HepG2 (cell line): Measurements from ENCODE around the gene CTSA. TPM values are rescaled to one million over a fixed set of nuclear protein-coding genes. Genes with fewer than 3 reads are reported as not detected.
A peak's percentile ranks its signal among the peaks of the same experiment; 100 is the strongest.

ENCODE experiments used
- BORCS8-MEF2B ChIP-seq: sonication (generic); formaldehyde crosslinking; IDR thresholded peaks from 2 replicates; pipeline ENCODE4 v1.8.0; 2022; ENCODE audit warnings: mild to moderate bottlenecking, missing genetic modification reagents
- CHCHD3 ChIP-seq: sonication (generic); formaldehyde crosslinking; IDR thresholded peaks from 2 replicates; pipeline ENCODE4 v1.8.0; 2022; ENCODE audit warnings: mild to moderate bottlenecking, missing genetic modification reagents, moderate library complexity
- KDM1A ChIP-seq: IDR thresholded peaks from 2 replicates; pipeline ENCODE4 v1.6.1; 2016; ENCODE audit warnings: missing compliant biosample characterization
- KDM2A ChIP-seq: sonication (generic); formaldehyde crosslinking; IDR thresholded peaks from 2 replicates; pipeline ENCODE4 v1.4.0; 2020; ENCODE audit warnings: low read depth, missing genetic modification reagents, borderline replicate concordance
- MAZ ChIP-seq, 2 experiments: sonication (generic) in 1 of 2; formaldehyde crosslinking in 1 of 2; IDR thresholded peaks; 2 replicates each; pipeline versions ENCODE4 v1.5.0 to v1.6.1; 2012 to 2020; ENCODE audit warnings: low read depth in 2 of 2, mild to moderate bottlenecking in 2 of 2, borderline replicate concordance in 1 of 2, improper control_type of control experiment in 1 of 2, low read length in 1 of 2, missing genetic modification reagents in 1 of 2, moderate library complexity in 1 of 2
- SRY ChIP-seq: sonication (generic); formaldehyde crosslinking; IDR thresholded peaks from 2 replicates; pipeline ENCODE4 v1.8.0; 2022; ENCODE audit warnings: mild to moderate bottlenecking, missing genetic modification reagents
- TAF1 ChIP-seq: sonication (generic); formaldehyde crosslinking; IDR thresholded peaks from 2 replicates; pipeline ENCODE4 v1.4.0; 2020; ENCODE audit warnings: missing genetic modification reagents
- TMF1 ChIP-seq: sonication (generic); formaldehyde crosslinking; IDR thresholded peaks from 2 replicates; pipeline ENCODE4 v1.8.1; 2022; ENCODE audit warnings: low read depth, missing genetic modification reagents
- U2AF2 ChIP-seq: fragments of 200-400 bp; formaldehyde crosslinking; IDR thresholded peaks from 2 replicates; pipeline ENCODE4 v1.6.1; 2017; ENCODE audit warnings: low read depth, mild to moderate bottlenecking, low read length
- ZBTB7B ChIP-seq: sonication (generic); formaldehyde crosslinking; IDR thresholded peaks from 2 replicates; pipeline ENCODE4 v1.4.0; 2020; ENCODE audit warnings: missing genetic modification reagents
- ZFP82 ChIP-seq: sonication (generic); formaldehyde crosslinking; IDR thresholded peaks from 2 replicates; pipeline ENCODE4 v1.5.1; 2020; ENCODE audit warnings: mild to moderate bottlenecking, missing genetic modification reagents, borderline replicate concordance
- ZNF24 ChIP-seq: fragments of 450-650 bp; IDR thresholded peaks from 2 replicates; pipeline ENCODE4 v1.6.1; 2017; ENCODE audit warnings: antibody characterized with exemption, mild to moderate bottlenecking
- ZNF451 ChIP-seq: sonication (generic); formaldehyde crosslinking; IDR thresholded peaks from 2 replicates; pipeline ENCODE4 v1.5.0; 2020; ENCODE audit warnings: mild to moderate bottlenecking, missing genetic modification reagents
- ZNF564 ChIP-seq: sonication (generic); formaldehyde crosslinking; IDR thresholded peaks from 2 replicates; pipeline ENCODE4 v1.8.1; 2023; ENCODE audit warnings: mild to moderate bottlenecking, missing genetic modification reagents
- ZNF605 ChIP-seq: sonication (generic); formaldehyde crosslinking; IDR thresholded peaks from 2 replicates; pipeline ENCODE4 v1.8.0; 2022; ENCODE audit warnings: mild to moderate bottlenecking, missing genetic modification reagents
- ZNF788 ChIP-seq: sonication (generic); formaldehyde crosslinking; IDR thresholded peaks from 2 replicates; pipeline ENCODE4 v1.5.0; 2020; ENCODE audit warnings: mild to moderate bottlenecking, missing genetic modification reagents, borderline replicate concordance
- polyA plus RNA-seq, 8 experiments: library from polyadenylated mRNA; depleted of rRNA in 3 of 8; stranded (reverse) in 7 of 8; unstranded in 1 of 8; fragments of >200 nt; fragmentation: Illumina TruSeq in 4 of 8; extraction: Trizol in 4 of 8; gene quantifications; 2 replicates each; pipeline versions ENCODE4 v1.2.1 to v1.2.3, GENCODE V29; 2011 to 2016; ENCODE audit warnings: low read depth in 4 of 8, missing spikeins in 1 of 8, mixed read lengths in 1 of 8; ENCODE audit not compliant: insufficient read depth in 1 of 8
- total RNA-seq, 5 experiments: library from RNA; depleted of rRNA; stranded (reverse); fragments of >200 nt; fragmentation: Illumina TruSeq; extraction: Trizol; gene quantifications; 2 replicates each; pipeline ENCODE4 v1.2.3, GENCODE V29; 2016; ENCODE audit warnings: low read depth in 1 of 5
- TF ChIP-seq, protein P1 (sequence below): conservative IDR thresholded peaks from 2 replicates; pipeline ENCODE4 v1.6.1; 2018; ENCODE audit warnings: missing genetic modification reagents
- TF ChIP-seq, protein P2 (sequence below): sonication (generic); formaldehyde crosslinking; IDR thresholded peaks from 2 replicates; pipeline ENCODE4 v1.5.0; 2020; ENCODE audit warnings: missing genetic modification reagents
- TF ChIP-seq, protein P3 (sequence below): sonication (generic); formaldehyde crosslinking; IDR thresholded peaks from 2 replicates; pipeline ENCODE4 v1.4.0; 2020; ENCODE audit warnings: missing genetic modification reagents
- TF ChIP-seq, protein P4 (sequence below): IDR thresholded peaks from 2 replicates; pipeline ENCODE4 v1.4.0; 2020; ENCODE audit warnings: mild to moderate bottlenecking, missing genetic modification reagents

The CTSA gene
- total and polyA plus RNA-seq, 2 of the 13 experiments (the other 11 are each of a cell fraction or from before 2014, with no cell fraction given) = 202 to 231 TPM

DNA sequence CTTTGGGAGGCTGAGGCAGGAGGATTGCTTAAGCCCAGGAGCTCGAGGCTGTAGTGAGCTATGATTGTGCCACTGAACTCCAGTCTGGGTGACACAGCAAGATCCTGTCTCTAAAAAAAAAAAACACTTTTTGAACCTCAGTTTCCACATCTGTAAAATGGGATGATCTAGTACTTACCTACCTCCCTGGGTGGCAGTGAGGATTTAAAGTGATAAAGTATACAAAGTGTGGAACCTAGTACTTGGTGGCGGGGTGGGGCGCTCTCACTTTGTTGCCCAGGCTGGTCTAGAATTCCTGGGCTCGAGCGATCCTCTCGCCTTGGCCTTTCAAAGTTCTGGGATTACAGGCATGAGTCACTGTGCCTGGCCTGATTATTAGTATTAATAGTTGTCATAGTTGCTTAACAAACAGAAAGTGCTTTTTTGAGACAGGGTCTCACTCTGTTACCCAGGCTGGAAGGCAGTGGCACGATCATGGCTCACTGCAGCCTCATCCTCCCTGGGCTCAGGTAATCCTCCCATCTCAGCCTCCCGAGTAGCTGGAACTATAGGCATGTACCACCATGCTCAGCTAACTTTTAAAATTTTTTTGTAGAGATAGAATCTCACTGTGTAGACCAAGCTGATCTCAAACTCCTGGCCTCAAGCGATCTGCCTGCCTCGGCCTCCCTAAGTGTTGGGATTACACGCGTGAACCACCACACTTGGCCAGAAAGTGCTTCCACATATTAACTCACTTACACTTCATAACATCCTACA lies 27.8 kb downstream of the CTSA start (continued):
- TF ChIP-seq, protein P1, sequence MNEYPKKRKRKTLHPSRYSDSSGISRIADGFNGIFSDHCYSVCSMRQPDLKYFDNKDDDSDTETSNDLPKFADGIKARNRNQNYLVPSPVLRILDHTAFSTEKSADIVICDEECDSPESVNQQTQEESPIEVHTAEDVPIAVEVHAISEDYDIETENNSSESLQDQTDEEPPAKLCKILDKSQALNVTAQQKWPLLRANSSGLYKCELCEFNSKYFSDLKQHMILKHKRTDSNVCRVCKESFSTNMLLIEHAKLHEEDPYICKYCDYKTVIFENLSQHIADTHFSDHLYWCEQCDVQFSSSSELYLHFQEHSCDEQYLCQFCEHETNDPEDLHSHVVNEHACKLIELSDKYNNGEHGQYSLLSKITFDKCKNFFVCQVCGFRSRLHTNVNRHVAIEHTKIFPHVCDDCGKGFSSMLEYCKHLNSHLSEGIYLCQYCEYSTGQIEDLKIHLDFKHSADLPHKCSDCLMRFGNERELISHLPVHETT (CRISPR knock-in tag) = no peak
- TF ChIP-seq ZNF564 (no peak), SRY (CRISPR knock-in tag) (0 out of 2 replicates have a peak, but pooled peaks have one; percentile 24), BORCS8-MEF2B (CRISPR knock-in tag) (peak; percentile 39; the same call in 1 of the 2 replicates), MAZ (IDR thresholded peaks at IDR 0.05; ENCODE audit: borderline replicate concordance, low read depth, low read length) (no peak), MAZ (CRISPR knock-in tag; IDR thresholded peaks at IDR 0.05; ENCODE audit: low read depth) (peak; percentile 50), TAF1 (CRISPR knock-in tag) (0 out of 2 replicates have a peak, but pooled peaks have one; percentile 3), U2AF2 (no peak), ZBTB7B (CRISPR knock-in tag) (no peak), TMF1 (CRISPR knock-in tag) (no peak), CHCHD3 (CRISPR knock-in tag) (no peak), KDM1A (CRISPR knock-in tag) (peak; percentile 93), KDM2A (no peak), ZFP82 (no peak), ZNF451 (CRISPR knock-in tag) (no peak), ZNF24 (no peak), ZNF788 (CRISPR knock-in tag) (peak; percentile 4; the same call in 1 of the 2 replicates), ZNF605 (no peak)
- TF ChIP-seq, protein P2, sequence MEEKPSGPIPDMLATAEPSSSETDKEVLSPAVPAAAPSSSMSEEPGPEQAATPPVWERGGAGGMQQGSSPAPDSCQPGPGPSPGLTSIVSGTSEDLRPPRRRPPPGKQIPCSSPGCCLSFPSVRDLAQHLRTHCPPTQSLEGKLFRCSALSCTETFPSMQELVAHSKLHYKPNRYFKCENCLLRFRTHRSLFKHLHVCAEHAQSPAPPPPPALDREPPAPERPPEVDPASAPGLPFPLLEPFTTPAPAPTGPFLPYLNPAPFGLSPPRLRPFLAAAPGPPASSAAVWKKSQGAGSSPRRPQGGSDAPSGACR (CRISPR knock-in tag) = 0 out of 2 replicates have a peak, but pooled peaks have one; percentile 6
- TF ChIP-seq, protein P3, sequence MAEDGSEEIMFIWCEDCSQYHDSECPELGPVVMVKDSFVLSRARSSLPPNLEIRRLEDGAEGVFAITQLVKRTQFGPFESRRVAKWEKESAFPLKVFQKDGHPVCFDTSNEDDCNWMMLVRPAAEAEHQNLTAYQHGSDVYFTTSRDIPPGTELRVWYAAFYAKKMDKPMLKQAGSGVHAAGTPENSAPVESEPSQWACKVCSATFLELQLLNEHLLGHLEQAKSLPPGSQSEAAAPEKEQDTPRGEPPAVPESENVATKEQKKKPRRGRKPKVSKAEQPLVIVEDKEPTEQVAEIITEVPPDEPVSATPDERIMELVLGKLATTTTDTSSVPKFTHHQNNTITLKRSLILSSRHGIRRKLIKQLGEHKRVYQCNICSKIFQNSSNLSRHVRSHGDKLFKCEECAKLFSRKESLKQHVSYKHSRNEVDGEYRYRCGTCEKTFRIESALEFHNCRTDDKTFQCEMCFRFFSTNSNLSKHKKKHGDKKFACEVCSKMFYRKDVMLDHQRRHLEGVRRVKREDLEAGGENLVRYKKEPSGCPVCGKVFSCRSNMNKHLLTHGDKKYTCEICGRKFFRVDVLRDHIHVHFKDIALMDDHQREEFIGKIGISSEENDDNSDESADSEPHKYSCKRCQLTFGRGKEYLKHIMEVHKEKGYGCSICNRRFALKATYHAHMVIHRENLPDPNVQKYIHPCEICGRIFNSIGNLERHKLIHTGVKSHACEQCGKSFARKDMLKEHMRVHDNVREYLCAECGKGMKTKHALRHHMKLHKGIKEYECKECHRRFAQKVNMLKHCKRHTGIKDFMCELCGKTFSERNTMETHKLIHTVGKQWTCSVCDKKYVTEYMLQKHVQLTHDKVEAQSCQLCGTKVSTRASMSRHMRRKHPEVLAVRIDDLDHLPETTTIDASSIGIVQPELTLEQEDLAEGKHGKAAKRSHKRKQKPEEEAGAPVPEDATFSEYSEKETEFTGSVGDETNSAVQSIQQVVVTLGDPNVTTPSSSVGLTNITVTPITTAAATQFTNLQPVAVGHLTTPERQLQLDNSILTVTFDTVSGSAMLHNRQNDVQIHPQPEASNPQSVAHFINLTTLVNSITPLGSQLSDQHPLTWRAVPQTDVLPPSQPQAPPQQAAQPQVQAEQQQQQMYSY (CRISPR knock-in tag) = no peak
- TF ChIP-seq, protein P4, sequence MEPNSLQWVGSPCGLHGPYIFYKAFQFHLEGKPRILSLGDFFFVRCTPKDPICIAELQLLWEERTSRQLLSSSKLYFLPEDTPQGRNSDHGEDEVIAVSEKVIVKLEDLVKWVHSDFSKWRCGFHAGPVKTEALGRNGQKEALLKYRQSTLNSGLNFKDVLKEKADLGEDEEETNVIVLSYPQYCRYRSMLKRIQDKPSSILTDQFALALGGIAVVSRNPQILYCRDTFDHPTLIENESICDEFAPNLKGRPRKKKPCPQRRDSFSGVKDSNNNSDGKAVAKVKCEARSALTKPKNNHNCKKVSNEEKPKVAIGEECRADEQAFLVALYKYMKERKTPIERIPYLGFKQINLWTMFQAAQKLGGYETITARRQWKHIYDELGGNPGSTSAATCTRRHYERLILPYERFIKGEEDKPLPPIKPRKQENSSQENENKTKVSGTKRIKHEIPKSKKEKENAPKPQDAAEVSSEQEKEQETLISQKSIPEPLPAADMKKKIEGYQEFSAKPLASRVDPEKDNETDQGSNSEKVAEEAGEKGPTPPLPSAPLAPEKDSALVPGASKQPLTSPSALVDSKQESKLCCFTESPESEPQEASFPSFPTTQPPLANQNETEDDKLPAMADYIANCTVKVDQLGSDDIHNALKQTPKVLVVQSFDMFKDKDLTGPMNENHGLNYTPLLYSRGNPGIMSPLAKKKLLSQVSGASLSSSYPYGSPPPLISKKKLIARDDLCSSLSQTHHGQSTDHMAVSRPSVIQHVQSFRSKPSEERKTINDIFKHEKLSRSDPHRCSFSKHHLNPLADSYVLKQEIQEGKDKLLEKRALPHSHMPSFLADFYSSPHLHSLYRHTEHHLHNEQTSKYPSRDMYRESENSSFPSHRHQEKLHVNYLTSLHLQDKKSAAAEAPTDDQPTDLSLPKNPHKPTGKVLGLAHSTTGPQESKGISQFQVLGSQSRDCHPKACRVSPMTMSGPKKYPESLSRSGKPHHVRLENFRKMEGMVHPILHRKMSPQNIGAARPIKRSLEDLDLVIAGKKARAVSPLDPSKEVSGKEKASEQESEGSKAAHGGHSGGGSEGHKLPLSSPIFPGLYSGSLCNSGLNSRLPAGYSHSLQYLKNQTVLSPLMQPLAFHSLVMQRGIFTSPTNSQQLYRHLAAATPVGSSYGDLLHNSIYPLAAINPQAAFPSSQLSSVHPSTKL (CRISPR knock-in tag) = no peak
